SK-N-SH treated with all-trans-retinoic acid at 6 μM for 48 hours (cell line): ENCODE results near the gene ATP5F1D.

Experiments
- OSR1 ChIP-seq: fragments of 250-450 bp; sonication (Bioruptor Pico); IDR thresholded peaks from 2 replicates; pipeline ENCODE4 v1.8.0; 2022; ENCODE audit warnings: moderate library complexity, mild to moderate bottlenecking, inconsistent platforms
- ZC3H10 ChIP-seq: fragments of 250-450 bp; sonication (Bioruptor Pico); IDR thresholded peaks from 2 replicates; pipeline ENCODE4 v1.5.1; 2021; ENCODE audit warnings: mild to moderate bottlenecking, moderate library complexity
- ZFP3 ChIP-seq: fragments of 250-450 bp; sonication (Bioruptor Pico); IDR thresholded peaks from 2 replicates; pipeline ENCODE4 v1.5.0; 2020; ENCODE audit warnings: mild to moderate bottlenecking, moderate library complexity

DNA sequence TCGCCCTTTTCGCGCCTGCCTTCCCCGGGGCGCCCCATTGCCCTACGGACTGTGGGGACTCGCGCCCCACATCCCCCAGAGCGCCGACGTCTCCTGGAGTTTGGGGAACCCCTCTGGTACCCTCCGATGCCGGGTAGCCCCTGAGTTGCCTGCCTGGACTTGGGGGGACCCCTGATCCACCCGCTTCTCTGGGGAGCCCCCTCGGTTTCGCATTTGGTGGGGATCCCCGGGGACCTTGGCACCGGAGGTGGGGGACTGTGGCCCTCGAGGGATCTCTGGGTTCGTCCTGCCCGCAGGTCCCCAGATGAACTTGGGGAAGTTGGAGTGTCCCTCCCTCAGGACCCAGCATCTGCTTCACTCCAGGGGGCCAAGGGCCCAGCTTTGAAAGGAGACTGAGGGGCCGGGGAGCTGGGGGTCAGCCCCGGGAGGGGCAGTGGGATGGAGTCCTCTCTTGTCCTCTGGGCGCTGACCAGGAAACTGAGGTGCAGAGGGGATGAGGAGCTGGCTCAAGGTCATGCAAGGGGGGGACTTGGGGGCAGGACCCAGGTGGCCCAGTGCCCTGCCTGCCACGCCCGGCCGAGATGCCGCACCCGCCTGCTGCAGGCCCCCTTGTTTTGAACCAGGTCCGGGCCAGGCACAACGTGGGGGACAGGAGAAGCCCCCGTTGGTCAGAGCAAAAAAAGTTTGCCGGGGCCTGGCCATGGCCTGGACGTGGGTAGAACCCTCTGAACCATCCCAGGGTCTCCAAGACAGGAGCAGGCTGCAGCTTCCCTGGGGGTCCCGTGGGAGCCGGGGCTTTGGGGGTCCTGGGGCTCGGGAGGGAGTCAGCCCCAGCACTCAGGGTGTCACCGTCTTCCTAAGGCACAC, 45.2 kb downstream of the ATP5F1D start:
- TF ChIP-seq ZC3H10 (CRISPR knock-in tag) = no peak
- no peak for TF ChIP-seq OSR1
- TF ChIP-seq ZFP3 (CRISPR knock-in tag) = no peak
